ENCODE results near the gene DNAJC6.
A peak's percentile ranks its signal among the peaks of the same experiment; 100 is the strongest.

DNAJC6 gene

DNA sequence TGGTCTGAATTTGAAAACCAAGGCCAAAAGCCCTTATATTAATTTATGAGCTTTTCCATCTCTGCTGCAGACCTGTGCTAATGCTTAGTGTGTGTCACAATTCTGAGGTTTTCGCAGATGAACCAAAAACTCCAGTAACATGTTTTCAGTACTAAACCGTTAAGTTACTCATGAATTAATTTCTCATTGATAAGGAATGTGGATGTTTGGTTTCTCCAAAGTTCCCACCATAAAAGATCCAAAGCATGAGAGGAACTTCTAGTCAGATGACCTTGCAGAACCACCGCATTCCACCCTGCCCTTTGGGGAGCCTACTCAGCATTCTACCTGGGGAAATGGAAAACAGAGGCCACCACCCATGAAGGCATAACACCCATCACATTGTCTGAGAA is 103.6 kb downstream of the DNAJC6 start:
- TF ChIP-seq, protein P1, sequence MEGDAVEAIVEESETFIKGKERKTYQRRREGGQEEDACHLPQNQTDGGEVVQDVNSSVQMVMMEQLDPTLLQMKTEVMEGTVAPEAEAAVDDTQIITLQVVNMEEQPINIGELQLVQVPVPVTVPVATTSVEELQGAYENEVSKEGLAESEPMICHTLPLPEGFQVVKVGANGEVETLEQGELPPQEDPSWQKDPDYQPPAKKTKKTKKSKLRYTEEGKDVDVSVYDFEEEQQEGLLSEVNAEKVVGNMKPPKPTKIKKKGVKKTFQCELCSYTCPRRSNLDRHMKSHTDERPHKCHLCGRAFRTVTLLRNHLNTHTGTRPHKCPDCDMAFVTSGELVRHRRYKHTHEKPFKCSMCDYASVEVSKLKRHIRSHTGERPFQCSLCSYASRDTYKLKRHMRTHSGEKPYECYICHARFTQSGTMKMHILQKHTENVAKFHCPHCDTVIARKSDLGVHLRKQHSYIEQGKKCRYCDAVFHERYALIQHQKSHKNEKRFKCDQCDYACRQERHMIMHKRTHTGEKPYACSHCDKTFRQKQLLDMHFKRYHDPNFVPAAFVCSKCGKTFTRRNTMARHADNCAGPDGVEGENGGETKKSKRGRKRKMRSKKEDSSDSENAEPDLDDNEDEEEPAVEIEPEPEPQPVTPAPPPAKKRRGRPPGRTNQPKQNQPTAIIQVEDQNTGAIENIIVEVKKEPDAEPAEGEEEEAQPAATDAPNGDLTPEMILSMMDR (IDR thresholded peaks at IDR 0.05; ENCODE audit: insufficient read depth, low read length, missing control alignments), result no peak
- ChIA-PET CTCF (no interaction called here), POLR2A (interaction anchor here (0.5 to 0.6 kb wide), 2 partner anchors 14 to 166 kb away, joined by 3 read pairs; no protein-coding TSS in a partner anchor)
- H3K4me3 ChIP-seq (ENCODE audit: low read depth, low read length), result no peak overlapping the region
- peak; percentile 64 for DNase-seq (ENCODE audit: low read depth, low spot score)

DNA sequence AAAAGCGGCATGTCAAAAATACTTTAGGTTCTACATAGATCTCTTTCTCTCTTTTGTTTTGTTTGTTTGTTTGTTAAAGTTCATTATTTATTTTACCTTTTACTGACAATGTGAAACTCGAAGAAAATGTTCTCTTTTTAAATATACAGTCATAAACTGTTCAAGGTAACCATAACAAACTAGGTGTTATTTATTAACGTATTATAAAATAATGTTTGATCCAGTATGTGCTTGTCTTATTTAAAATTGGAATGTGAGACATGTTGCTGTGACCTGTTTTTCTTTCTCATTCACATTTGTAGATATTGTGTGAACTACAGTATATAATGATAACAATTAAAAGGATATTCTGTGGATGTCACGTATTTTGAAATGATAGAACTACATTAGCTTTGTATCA is 105.2 kb downstream of the DNAJC6 start:
- no peak for DNase-seq (ENCODE audit: low read depth, low spot score)
- TF ChIP-seq, protein P1 (IDR thresholded peaks at IDR 0.05; ENCODE audit: insufficient read depth, low read length, missing control alignments), result no peak
- ChIA-PET CTCF (no interaction called here), POLR2A (no interaction called here)
- no peak overlapping the region for H3K4me3 ChIP-seq (ENCODE audit: low read depth, low read length)

DNA sequence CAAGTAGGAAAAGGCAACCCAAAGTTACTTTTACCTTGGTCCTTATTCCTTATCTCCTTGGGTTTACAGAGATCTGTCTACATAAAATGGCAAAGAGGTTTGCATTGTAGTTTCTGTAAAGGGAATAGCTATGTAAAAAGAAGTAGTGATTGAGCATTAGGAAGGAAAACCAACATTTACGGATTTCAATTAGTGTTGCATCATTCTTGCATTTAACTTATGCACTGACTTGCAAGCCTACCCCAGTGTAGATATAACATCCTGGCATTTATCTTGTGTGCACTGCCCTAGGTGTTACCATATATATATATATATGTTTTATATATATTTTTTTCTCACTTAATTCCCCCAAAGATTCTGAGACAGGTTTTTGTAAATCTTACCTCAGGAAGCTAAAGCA is 107.4 kb downstream of the DNAJC6 start:
- no peak overlapping the region for H3K4me3 ChIP-seq (ENCODE audit: low read depth, low read length)
- ChIA-PET CTCF (interaction anchor here (0.9 to 1.4 kb wide), 2 partner anchors 14 to 24 kb away, joined by 3 read pairs; no protein-coding TSS in a partner anchor), POLR2A (no interaction called here)
- TF ChIP-seq, protein P1 (IDR thresholded peaks at IDR 0.05; ENCODE audit: insufficient read depth, low read length, missing control alignments), result no peak
- no peak for DNase-seq (ENCODE audit: low read depth, low spot score)

DNA sequence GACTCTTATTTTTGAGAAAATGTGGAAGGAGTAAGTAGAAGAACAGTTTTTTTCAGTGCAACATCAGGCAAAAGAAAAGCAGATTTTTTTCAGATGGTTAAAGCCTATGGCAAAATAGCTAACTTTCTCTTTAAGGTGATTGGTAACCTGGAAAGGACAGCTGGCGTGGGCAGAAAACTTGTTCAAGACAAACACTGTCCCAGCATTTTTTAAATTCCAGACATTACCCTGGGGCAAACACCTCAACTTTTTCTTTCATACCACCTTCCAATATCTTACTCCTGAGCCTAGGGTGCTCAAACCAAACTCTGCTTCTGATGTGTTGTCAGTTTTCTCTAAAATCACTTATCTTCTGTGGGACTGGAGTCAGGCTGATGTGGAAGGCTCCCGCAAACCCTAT is 108.4 kb downstream of the DNAJC6 start:
- TF ChIP-seq, protein P1 (IDR thresholded peaks at IDR 0.05; ENCODE audit: insufficient read depth, low read length, missing control alignments), result no peak
- DNase-seq (ENCODE audit: low read depth, low spot score), result no peak
- ChIA-PET CTCF (no interaction called here), POLR2A (no interaction called here)
- no peak overlapping the region for H3K4me3 ChIP-seq (ENCODE audit: low read depth, low read length)

DNA sequence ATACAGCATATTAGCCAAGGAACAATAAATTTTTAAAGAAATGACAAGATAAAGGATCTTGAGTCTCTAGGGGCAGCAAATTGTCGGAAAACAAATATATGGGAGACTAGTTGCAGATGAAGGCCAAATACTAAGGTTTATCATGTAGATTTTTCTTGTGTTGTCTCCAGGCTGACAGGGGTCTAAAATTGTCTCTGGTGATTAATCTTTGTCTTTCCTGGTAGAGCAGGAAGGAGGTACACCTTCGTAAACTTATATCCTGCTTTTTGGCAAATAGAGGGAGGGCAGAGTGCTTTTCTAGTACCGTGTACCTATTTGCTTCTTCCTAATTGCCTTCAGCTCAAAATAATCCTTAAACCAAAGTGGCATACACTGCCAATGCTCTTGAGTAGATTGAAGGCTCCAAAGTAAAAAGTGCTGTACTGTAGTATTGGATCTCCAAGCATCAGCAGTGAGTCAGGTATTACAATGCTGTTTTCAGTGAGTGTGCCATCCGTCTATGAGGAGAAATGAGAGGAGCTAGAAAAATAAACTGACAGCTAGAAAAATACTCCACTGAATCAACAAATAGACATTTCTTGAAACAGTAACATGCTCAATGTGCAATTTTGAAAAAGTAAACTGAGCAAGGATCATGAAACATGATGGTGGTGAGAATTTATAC is 109.3 kb downstream of the DNAJC6 start:
- CTCF ChIA-PET, result interaction anchor here (1.1 to 2.1 kb wide), 4 partner anchors 13 to 269 kb away, joined by 3 to 7 read pairs (median 5); partner anchors contain the start of gene DNAJC6
- POLR2A ChIA-PET, result no interaction called here
- no peak for DNase-seq (ENCODE audit: low read depth, low spot score)
- TF ChIP-seq, protein P1 (IDR thresholded peaks at IDR 0.05; ENCODE audit: insufficient read depth, low read length, missing control alignments), result no peak
- no peak overlapping the region for H3K4me3 ChIP-seq (ENCODE audit: low read depth, low read length)

DNA sequence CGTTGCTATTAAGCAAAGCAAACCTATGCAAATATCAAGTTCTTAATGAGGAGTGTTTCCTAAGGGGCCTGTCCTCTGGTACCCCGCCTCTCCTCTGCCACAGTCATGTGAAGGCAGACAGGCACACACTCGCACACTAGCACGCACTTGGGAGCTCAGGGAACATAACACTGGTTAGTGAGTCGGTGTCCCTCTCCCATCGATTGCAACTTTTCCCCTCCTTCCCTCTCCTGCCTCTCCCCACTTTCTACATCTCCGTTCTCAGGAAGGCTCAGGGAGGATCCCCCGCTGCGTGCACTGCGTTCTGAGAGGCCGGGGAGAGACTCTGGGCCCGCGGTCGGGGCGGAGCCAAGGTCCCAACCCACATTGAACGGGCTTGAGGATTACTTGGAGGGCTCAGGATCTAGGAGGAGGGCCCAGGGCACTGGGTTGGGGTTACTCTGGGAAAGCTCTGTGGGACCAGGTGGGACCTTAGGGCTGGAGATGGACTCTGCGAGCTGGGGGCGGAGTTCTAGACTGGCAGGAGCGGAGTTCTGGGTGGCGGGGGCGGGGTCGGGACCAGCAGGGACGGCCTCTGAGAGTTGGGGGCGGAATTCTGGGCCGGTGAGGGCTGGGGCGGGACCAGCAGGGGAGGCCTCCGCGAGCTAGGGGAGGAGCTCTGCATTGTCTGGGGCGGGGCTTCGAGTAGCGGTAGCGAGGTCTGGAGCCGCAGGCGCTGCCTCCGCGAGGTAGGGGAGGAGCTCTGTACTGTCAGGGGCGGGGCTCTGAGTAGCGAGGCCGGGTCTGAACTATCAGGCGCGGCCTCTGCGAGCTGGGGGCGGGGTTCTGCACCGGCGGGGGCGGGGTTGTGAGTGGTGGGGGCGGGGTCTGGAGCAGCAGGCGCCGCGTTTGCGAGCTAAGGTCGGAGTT is 110.6 kb downstream of the DNAJC6 start:
- DNase-seq (ENCODE audit: low read depth, low spot score), result peak; percentile 88
- TF ChIP-seq, protein P1 (IDR thresholded peaks at IDR 0.05; ENCODE audit: insufficient read depth, low read length, missing control alignments), result no peak
- CTCF ChIA-PET, result interaction anchor here (0.7 to 2.1 kb wide), 4 partner anchors 11 to 268 kb away, joined by 3 to 7 read pairs (median 5); partner anchors contain the start of gene DNAJC6
- POLR2A ChIA-PET, result interaction anchor here (0.6 to 1.0 kb wide), 4 partner anchors 10 to 159 kb away, joined by 3 read pairs; no protein-coding TSS in a partner anchor
- H3K4me3 ChIP-seq (ENCODE audit: low read depth, low read length), result peak overlapping the region; percentile 84

All from AG04449 (cell line).